COR-L47 (cell line): ENCODE measurements around the gene IL17RD.

Experiments
- DNase-seq: peaks from one replicate; lab custom pipeline; 2025; lab: John Stamatoyannopoulos, UW

The IL17RD gene

GRCh38 chr3:57164657-57165573 is at the start of gene IL17RD:
Gene IL17RD (minus strand): TSS chr3:57165353. CDS start chr3:57165286, 67 bp downstream.
- peak; percentile 55 for DNase-seq

GRCh38 chr3:57206423-57206822 is 41.3 kb upstream of the IL17RD start:
- DNase-seq, result no peak

- no peak for DNase-seq
These were observed 34.7 kb upstream of the IL17RD start, which contains the start of gene HESX1 for GRCh38 chr3:57199895-57200297. Gene HESX1 (minus strand): TSS chr3:57199978. CDS start chr3:57199918, 60 bp downstream.

GRCh38 chr3:57194641-57195040 is 29.5 kb upstream of the IL17RD start:
- DNase-seq, result no peak

GRCh38 chr3:57192028-57192427 is 26.9 kb upstream of the IL17RD start:
- DNase-seq, result no peak

GRCh38 chr3:57184526-57184925 is 19.4 kb upstream of the IL17RD start:
- no peak for DNase-seq

- DNase-seq, result no peak
These were observed 14.6 kb upstream of the IL17RD start for GRCh38 chr3:57179580-57180410.

- no peak for DNase-seq
These were observed 10.9 kb upstream of the IL17RD start for GRCh38 chr3:57176045-57176444.

GRCh38 chr3:57173687-57174086 is 8.5 kb upstream of the IL17RD start:
- DNase-seq, result no peak

GRCh38 chr3:57170946-57171345 is 5.8 kb upstream of the IL17RD start:
- DNase-seq, result no peak

GRCh38 chr3:57169872-57170623 is 4.9 kb upstream of the IL17RD start:
- peak; percentile 45 for DNase-seq

- no peak for DNase-seq
These were observed 4.0 kb upstream of the IL17RD start for GRCh38 chr3:57169108-57169507.

GRCh38 chr3:57168151-57168550 is 3.0 kb upstream of the IL17RD start:
- DNase-seq, result no peak

GRCh38 chr3:57166660-57167059 is 1.5 kb upstream of the IL17RD start:
- DNase-seq, result no peak

GRCh38 chr3:57165641-57166040 is 488 bp upstream of the IL17RD start:
- no peak for DNase-seq

- no peak for DNase-seq
These were observed 916 bp downstream of the IL17RD start for GRCh38 chr3:57164217-57164656.

- DNase-seq, result no peak
These were observed 1.4 kb downstream of the IL17RD start for GRCh38 chr3:57163751-57164150.

GRCh38 chr3:57161915-57162314 is 3.2 kb downstream of the IL17RD start:
- DNase-seq, result no peak

- no peak for DNase-seq
These were observed 4.2 kb downstream of the IL17RD start for GRCh38 chr3:57160765-57161538.

- DNase-seq, result no peak
These were observed 4.9 kb downstream of the IL17RD start for GRCh38 chr3:57160076-57160764.
